Stimulated activated naive B cell treated with anti-CD40 and anti-IgM and Interleukin-4, amounts not matched to agents 10 μg/mL and 1 μg/mL and 100 μg/mL, for 72 hours (primary cell): ENCODE data around the gene RAB43.
"Not testable (repeated sequence)": the region's sequence is repeated elsewhere in the genome, so short reads cannot be mapped to it uniquely, and the experiment has no call there.

Experiments used
- ATAC-seq, 2 donors: fragments of 150-1000 bp; cut with Tn5 transposase; replicated peaks; 2 replicates each; pipeline ENCODE4 v1.10.0; 2021; ENCODE audit warnings: moderate library complexity in 1 of 2
- DNase-seq: peaks from one replicate; pipeline ENCODE4 v3.0.0; 2021
- H3K27ac Mint-ChIP-seq: one replicate; pipeline ENCODE4 v1.8.0; 2022; ENCODE audit warnings: mild to moderate bottlenecking, mixed read lengths
- H3K27me3 Mint-ChIP-seq, 2 donors: one replicate each; pipeline ENCODE4 v1.8.0; 2022; ENCODE audit warnings: mixed read lengths in 2 of 2
- H3K36me3 Mint-ChIP-seq, 2 donors: one replicate each; pipeline ENCODE4 v1.8.0; 2022; ENCODE audit warnings: mixed read lengths in 2 of 2, mild to moderate bottlenecking in 1 of 2
- H3K4me1 Mint-ChIP-seq, 2 donors: one replicate each; pipeline ENCODE4 v1.8.0; 2022; ENCODE audit warnings: mixed read lengths in 2 of 2, mild to moderate bottlenecking in 1 of 2
- H3K4me3 Mint-ChIP-seq, 2 donors: one replicate each; pipeline ENCODE4 v1.8.0; 2022; ENCODE audit warnings: mild to moderate bottlenecking in 2 of 2, mixed read lengths in 2 of 2, moderate library complexity in 1 of 2
- H3K9me3 Mint-ChIP-seq, 2 donors: one replicate each; pipeline ENCODE4 v1.8.0; 2022; ENCODE audit warnings: mixed read lengths in 2 of 2, mild to moderate bottlenecking in 1 of 2

Gene RAB43

DNA sequence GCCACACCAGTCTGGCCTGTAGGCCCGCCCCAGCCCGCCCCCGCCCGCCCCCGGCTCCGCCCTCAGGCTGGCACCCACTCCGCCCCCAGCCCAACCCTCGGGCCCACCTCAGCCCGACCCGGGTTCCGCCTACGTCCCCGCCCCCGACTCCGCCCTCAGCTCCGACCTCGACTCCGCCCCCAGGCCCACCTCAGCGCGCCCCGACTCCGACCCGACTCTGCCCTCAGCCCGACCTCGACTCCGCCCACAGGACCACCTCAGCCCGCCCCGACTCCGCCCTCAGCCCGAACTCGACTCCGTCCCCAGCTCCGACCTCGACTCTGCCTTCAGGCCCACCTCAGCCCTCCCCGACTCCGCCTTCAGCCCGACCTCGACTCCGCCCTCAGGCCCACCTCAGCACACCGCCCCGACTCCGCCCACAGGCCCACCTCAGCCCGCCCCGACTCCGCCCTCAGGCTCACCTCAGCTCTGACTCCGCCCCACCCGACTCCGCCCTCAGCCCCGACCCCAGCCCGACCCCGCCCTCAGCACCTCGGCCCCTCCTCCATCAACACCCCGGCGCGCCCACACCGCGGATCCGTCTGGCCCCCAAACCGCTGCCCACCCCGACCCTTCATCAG, at the start of gene RAB43:
RAB43 (minus strand) TSS at position 13 of the 620 bp plus-strand sequence. CDS start 315 bp downstream, outside the sequence.
- Mint-ChIP-seq H3K4me1 (peaks cover 38 to 56% of the 10 kb centered on the region in 2 donors), H3K4me3 (peak within 1 kb of the TSS; percentile 88 to 91), H3K27ac (peak within 1 kb of the TSS; percentile 93), H3K9me3 (no peaks in the 10 kb centered on the region), H3K36me3 (peaks cover 17 to 23% of the 10 kb centered on the region in 2 donors), H3K27me3 (no peaks in the 10 kb centered on the region)
- ATAC-seq (peak; percentile 59 to 64), DNase-seq (peak; percentile 79)

GRCh38 chr3:129166579-129167332, 45.2 kb upstream of the RAB43 start:
- Mint-ChIP-seq H3K4me3 (no peak overlapping the region), H3K9me3 (no peaks in the 10 kb centered on the region), H3K4me1 (peaks cover 12 to 24% of the 10 kb centered on the region in 2 donors), H3K36me3 (peaks cover 29 to 54% of the 10 kb centered on the region in 2 donors), H3K27me3 (no peaks in the 10 kb centered on the region), H3K27ac (no peak overlapping the region)
- ATAC-seq (no peak), DNase-seq (no peak)

- not testable (repeated sequence) for H3K9me3 Mint-ChIP-seq, H3K27ac Mint-ChIP-seq, ATAC-seq, H3K27me3 Mint-ChIP-seq, H3K4me3 Mint-ChIP-seq, DNase-seq
- Mint-ChIP-seq H3K4me1 (peaks cover 12 to 18% of the 10 kb centered on the region in 2 donors), H3K36me3 (peaks cover 23 to 47% of the 10 kb centered on the region in 2 donors)
Observed at GRCh38 chr3:129165594-129165993, 44.0 kb upstream of the RAB43 start.

GRCh38 chr3:129164500-129164899, 42.9 kb upstream of the RAB43 start:
- ATAC-seq = no peak
- no peaks in the 10 kb centered on the region for H3K9me3 Mint-ChIP-seq
- H3K4me1 Mint-ChIP-seq = peaks cover 17 to 25% of the 10 kb centered on the region in 2 donors
- no peak for DNase-seq
- H3K4me3 Mint-ChIP-seq = no peak overlapping the region
- H3K27me3 Mint-ChIP-seq = no peaks in the 10 kb centered on the region
- H3K27ac Mint-ChIP-seq = peak overlapping the region; percentile 5
- H3K36me3 Mint-ChIP-seq = peaks cover 21 to 37% of the 10 kb centered on the region in 2 donors

DNA sequence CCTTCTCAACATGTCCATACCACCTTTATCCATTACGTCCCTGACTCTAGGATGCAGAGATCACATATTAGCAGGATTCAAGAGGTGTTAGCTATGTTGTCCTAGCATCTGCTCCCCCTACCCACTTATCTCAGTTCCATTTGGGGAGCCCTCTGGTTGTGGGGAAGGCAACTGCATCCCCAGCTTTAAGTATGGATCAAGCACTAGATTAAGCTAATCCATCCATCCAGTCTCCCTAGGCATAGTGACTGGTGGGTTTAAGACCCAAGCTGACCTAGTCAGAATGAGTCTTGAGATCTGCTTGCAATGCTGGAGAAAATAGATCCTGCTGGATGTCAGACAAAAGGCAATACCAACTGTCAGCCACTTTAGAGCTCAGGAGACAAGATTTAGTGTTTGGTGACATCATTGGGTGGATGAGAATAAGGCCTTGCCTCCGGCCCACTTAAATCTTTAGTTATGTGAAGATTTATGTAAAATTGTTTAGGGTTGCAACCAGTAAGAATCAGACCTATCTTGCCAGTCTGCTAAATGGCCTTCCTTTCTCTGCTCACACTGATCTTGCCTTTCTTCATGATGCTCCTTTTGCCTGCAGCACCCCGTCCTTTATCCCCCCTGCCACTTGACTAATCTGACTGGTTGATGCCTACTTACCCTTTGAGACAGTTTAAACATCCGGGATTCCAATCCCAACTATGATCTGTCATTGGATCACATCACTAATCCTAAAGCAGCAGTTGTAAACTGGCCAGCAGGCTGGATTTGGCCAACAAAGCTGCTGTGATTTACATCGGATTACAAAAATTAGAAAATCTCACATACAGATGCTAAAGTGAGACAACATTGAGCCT, 41.4 kb upstream of the RAB43 start:
- Mint-ChIP-seq H3K4me1 (peaks cover 20 to 32% of the 10 kb centered on the region in 2 donors), H3K9me3 (no peaks in the 10 kb centered on the region), H3K27me3 (no peaks in the 10 kb centered on the region), H3K4me3 (peak overlapping the region; percentile 90 to 96), H3K27ac (peak overlapping the region; percentile 99), H3K36me3 (peaks cover 18 to 35% of the 10 kb centered on the region in 2 donors)
- ATAC-seq (no peak), DNase-seq (no peak)

- peak overlapping the region; percentile 99 for H3K27ac Mint-ChIP-seq
- ATAC-seq (peak; percentile 17 to 24), DNase-seq (no peak)
- no peaks in the 10 kb centered on the region for H3K27me3 Mint-ChIP-seq
- no peaks in the 10 kb centered on the region for H3K9me3 Mint-ChIP-seq
- peaks cover 18 to 25% of the 10 kb centered on the region in 2 donors for H3K36me3 Mint-ChIP-seq
- H3K4me3 Mint-ChIP-seq = peak overlapping the region; percentile 90 to 96
- peaks cover 20 to 32% of the 10 kb centered on the region in 2 donors for H3K4me1 Mint-ChIP-seq
Observed at GRCh38 chr3:129161860-129162271, 40.3 kb upstream of the RAB43 start.

GRCh38 chr3:129160891-129161859, 39.6 kb upstream of the RAB43 start, which contains the start of gene ISY1:
Gene ISY1, minus strand, starts transcription at chr3:129161063. Its CDS starts 88 bp downstream, at chr3:129160975.
- peaks cover 18 to 22% of the 10 kb centered on the region in 2 donors for H3K36me3 Mint-ChIP-seq
- H3K4me1 Mint-ChIP-seq = peaks cover 20 to 32% of the 10 kb centered on the region in 2 donors
- peak; percentile 91 for DNase-seq
- ATAC-seq = peak; percentile 83 to 89
- no peaks in the 10 kb centered on the region for H3K27me3 Mint-ChIP-seq
- no peaks in the 10 kb centered on the region for H3K9me3 Mint-ChIP-seq
- peak within 1 kb of the TSS; percentile 90 to 96 for H3K4me3 Mint-ChIP-seq
- peak within 1 kb of the TSS; percentile 99 for H3K27ac Mint-ChIP-seq

- no peak for DNase-seq
- ATAC-seq = no peak
- no peaks in the 10 kb centered on the region for H3K9me3 Mint-ChIP-seq
- no peaks in the 10 kb centered on the region for H3K27me3 Mint-ChIP-seq
- no peaks in the 10 kb centered on the region for H3K4me1 Mint-ChIP-seq
- peaks cover 10 to 32% of the 10 kb centered on the region in 2 donors for H3K36me3 Mint-ChIP-seq
- H3K4me3 Mint-ChIP-seq = no peak overlapping the region
- H3K27ac Mint-ChIP-seq = no peak overlapping the region
Observed at GRCh38 chr3:129144786-129145185, 23.2 kb upstream of the RAB43 start.

DNA sequence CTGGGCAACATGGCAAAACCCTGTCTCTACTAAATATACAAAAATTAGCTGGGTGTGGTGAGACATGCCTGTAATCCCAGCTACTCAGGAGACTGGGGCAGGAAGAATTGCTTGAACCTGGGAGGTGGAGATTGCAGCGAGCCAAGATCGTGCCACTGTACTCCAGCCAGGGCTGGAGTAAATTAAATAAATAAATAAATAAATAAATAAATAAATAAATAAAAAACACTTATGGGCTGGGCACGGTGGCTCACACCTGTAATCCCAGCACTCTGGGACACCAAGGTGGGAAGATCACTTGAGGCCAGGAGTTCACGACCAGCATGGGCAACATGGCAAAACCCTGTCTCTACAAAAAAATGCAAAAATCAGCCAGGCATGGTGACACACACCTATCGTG, 19.4 kb upstream of the RAB43 start:
- not testable (repeated sequence) for H3K4me1 Mint-ChIP-seq, ATAC-seq, H3K4me3 Mint-ChIP-seq, H3K27me3 Mint-ChIP-seq, DNase-seq, H3K27ac Mint-ChIP-seq, H3K9me3 Mint-ChIP-seq
- peaks cover 17 to 33% of the 10 kb centered on the region in 2 donors for H3K36me3 Mint-ChIP-seq

GRCh38 chr3:129139911-129140310, 18.3 kb upstream of the RAB43 start:
- ATAC-seq (no peak), DNase-seq (no peak)
- Mint-ChIP-seq H3K4me1 (no peaks in the 10 kb centered on the region), H3K27me3 (no peaks in the 10 kb centered on the region), H3K36me3 (peaks cover 13 to 26% of the 10 kb centered on the region in 2 donors), H3K27ac (no peak overlapping the region), H3K4me3 (no peak overlapping the region), H3K9me3 (no peaks in the 10 kb centered on the region)

DNA sequence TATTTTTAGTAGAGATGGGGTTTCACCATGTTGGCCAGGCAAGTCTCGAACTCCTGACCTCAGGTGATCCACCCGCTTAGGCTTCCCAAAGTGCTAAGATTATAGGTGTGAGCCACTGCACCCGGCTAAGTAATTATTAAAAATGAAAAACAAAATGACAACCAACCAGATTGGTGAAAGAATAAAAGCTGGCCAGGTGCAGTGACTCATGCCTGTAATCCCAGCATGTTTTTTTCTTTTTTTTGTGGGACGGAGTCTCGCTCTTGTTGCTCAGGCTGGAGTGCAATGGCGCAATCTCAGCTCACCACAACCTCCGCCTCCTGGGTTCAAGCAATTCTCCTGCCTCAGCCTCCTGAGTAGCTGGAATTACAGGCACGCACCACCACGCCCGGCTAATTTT, 14.7 kb upstream of the RAB43 start:
- H3K27ac Mint-ChIP-seq, H3K27me3 Mint-ChIP-seq, DNase-seq, H3K4me3 Mint-ChIP-seq, H3K9me3 Mint-ChIP-seq, ATAC-seq, H3K4me1 Mint-ChIP-seq: not testable (repeated sequence)
- peaks cover 43 to 47% of the 10 kb centered on the region in 2 donors for H3K36me3 Mint-ChIP-seq

DNA sequence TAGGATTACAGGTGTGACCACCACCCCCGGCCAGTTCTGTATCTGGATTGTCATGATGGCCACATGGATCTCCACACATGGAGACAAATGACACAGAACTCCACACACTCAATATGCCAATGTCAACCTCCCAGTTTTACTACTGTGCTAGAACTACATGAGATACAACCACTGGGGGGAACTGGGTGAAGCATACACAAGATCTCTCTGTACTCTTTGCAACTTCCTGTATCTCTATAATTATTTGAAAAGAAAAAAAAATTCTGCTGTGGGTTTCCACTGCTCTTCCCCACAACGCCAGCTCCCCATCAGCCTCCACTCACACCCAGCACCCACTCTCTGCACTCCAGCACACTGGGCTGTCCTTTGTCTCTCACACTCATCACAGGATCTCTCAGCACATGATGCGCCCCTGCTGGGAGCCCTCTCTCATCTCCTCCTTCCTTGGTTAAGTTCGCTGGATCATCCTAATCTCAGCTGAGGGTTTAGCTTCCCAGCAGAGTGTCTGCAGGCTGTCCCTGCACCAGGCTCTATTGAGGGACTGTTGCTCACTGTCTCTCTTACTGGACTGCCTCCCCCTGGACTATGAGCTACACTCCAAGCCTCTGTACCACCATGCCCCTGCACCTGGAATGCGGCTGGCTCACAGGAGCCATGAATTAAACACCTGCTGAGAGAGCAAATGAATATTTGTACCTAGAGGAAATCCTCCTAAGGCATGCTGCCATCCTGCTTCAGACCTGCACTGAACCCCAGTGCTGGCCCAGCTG, 10.7 kb upstream of the RAB43 start:
- ATAC-seq (no peak), DNase-seq (no peak)
- Mint-ChIP-seq H3K36me3 (peaks cover 60 to 64% of the 10 kb centered on the region in 2 donors), H3K27me3 (no peaks in the 10 kb centered on the region), H3K27ac (no peak overlapping the region), H3K9me3 (no peaks in the 10 kb centered on the region), H3K4me1 (peaks cover 0 to 17% of the 10 kb centered on the region in 2 donors), H3K4me3 (no peak overlapping the region)
